Breast epithelium (tissue), 4 donors: Measurements from ENCODE around the gene RLBP1. TPM values are rescaled to one million over a fixed set of nuclear protein-coding genes. Genes with fewer than 3 reads are reported as not detected.
"Not testable (repeated sequence)": the region's sequence is repeated elsewhere in the genome, so short reads cannot be mapped to it uniquely, and the experiment has no call there.

Experiments used
- DNase-seq, 2 donors: peaks; one replicate each; pipeline ENCODE4 v3.0.0-alpha.2; 2019; ENCODE audit warnings: low spot score in 2 of 2
- H3K27ac ChIP-seq, 2 donors: fragments of 200-600 bp; sonication (generic) in 1 of 2; one replicate each; pipeline ENCODE4 v1.5.1; 2016 to 2019; ENCODE audit warnings: mild to moderate bottlenecking in 1 of 2
- H3K27me3 ChIP-seq, 2 donors: fragments of 200-600 bp; sonication (generic) in 1 of 2; one replicate each; pipeline versions ENCODE4 v1.5.1 to v1.6.0; 2017 to 2019; ENCODE audit warnings: control low read depth in 1 of 2, mild to moderate bottlenecking in 1 of 2
- H3K36me3 ChIP-seq: fragments of 200-600 bp; one replicate; pipeline ENCODE4 v1.5.1; 2019
- H3K4me1 ChIP-seq, 2 donors: fragments of 200-600 bp; sonication (generic); one replicate each; pipeline ENCODE4 v1.5.1; 2016 to 2019; ENCODE audit warnings: control low read depth in 1 of 2
- H3K4me3 ChIP-seq, 3 donors: fragments of 200-600 bp; sonication (generic); 1 replicate in 2 of 3; 2 replicates in 1 of 3; pipeline ENCODE4 v1.5.1; 2016 to 2019; ENCODE audit warnings: mild to moderate bottlenecking in 3 of 3, moderate library complexity in 2 of 3
- H3K9me3 ChIP-seq, 2 donors: fragments of 200-600 bp; sonication (generic) in 1 of 2; one replicate each; pipeline ENCODE4 v1.5.1; 2016 to 2019; ENCODE audit warnings: control low read depth in 1 of 2
- CTCF ChIP-seq, 3 donors: fragments of 450-650 bp; IDR thresholded peaks; one replicate each; pipeline ENCODE4 v1.5.1; 2016 to 2017; ENCODE audit warnings: antibody characterized with exemption in 3 of 3, mild to moderate bottlenecking in 3 of 3, moderate library complexity in 3 of 3
- POLR2A ChIP-seq: fragments of 450-650 bp; IDR thresholded peaks from one replicate; pipeline ENCODE4 v1.6.1; 2016; ENCODE audit warnings: antibody characterized with exemption, mild to moderate bottlenecking, moderate library complexity
- POLR2AphosphoS5 ChIP-seq, 3 donors: sonication (generic); formaldehyde crosslinking; IDR thresholded peaks; one replicate each; pipeline ENCODE4 v1.6.1; 2017; ENCODE audit warnings: antibody characterized with exemption in 3 of 3
- intact Hi-C: fragments of 100-400 bp; cut with DNase I; formaldehyde crosslinking; loops from one replicate; pipeline ENCODE4 v1.15.1; 2023; ENCODE audit warnings: low total_unique reads
- total RNA-seq, 3 donors: library from RNA; depleted of rRNA; stranded (reverse); fragments of >200 nt; gene quantifications; one replicate each; pipeline ENCODE4 v1.1.0, GENCODE V29; 2016

Gene RLBP1
- total RNA-seq, 3 donors from 2014 or later: not detected

GRCh38 chr15:89243046-89243690 is 21.8 kb upstream of the RLBP1 start:
- Histone ChIP-seq H3K4me3 (peak overlapping the region; percentile 60 to 81 (median 71)), H3K9me3 (no peaks in the 10 kb centered on the region), H3K27ac (peak overlapping the region; percentile 54 to 71), H3K36me3 (no peaks in the 10 kb centered on the region), H3K27me3 (no peaks in the 10 kb centered on the region), H3K4me1 (peaks cover 0 to 5% of the 10 kb centered on the region in 2 donors)
- DNase-seq: no peak
- TF ChIP-seq POLR2A: no peak
- no peak for TF ChIP-seq CTCF (IDR thresholded peaks at IDR 0.05)
- intact Hi-C loops: no loop called here

- H3K9me3 ChIP-seq, H3K27ac ChIP-seq, H3K4me1 ChIP-seq, intact Hi-C loops, H3K4me3 ChIP-seq, DNase-seq, H3K27me3 ChIP-seq, H3K36me3 ChIP-seq: not testable (repeated sequence)
Measured at GRCh38 chr15:89239883-89240810, 18.8 kb upstream of the RLBP1 start.

- Histone ChIP-seq H3K27ac (no peak overlapping the region), H3K27me3 (no peaks in the 10 kb centered on the region), H3K36me3 (no peaks in the 10 kb centered on the region), H3K9me3 (no peaks in the 10 kb centered on the region), H3K4me3 (no peak overlapping the region), H3K4me1 (no peaks in the 10 kb centered on the region)
- intact Hi-C loops: no loop called here
- DNase-seq: no peak
- TF ChIP-seq POLR2A (no peak), POLR2AphosphoS5 (IDR thresholded peaks at IDR 0.05) (no peak), CTCF (IDR thresholded peaks at IDR 0.05) (no peak)
Measured at GRCh38 chr15:89231832-89232231, 10.5 kb upstream of the RLBP1 start.

GRCh38 chr15:89230277-89230676 is 8.9 kb upstream of the RLBP1 start:
- intact Hi-C loops: no loop called here
- TF ChIP-seq POLR2A (no peak), CTCF (IDR thresholded peaks at IDR 0.05) (no peak), POLR2AphosphoS5 (IDR thresholded peaks at IDR 0.05) (no peak)

GRCh38 chr15:89227425-89227824 is 6.0 kb upstream of the RLBP1 start:
- no peak for DNase-seq
- no peaks in the 10 kb centered on the region for H3K4me1 ChIP-seq
- no peak overlapping the region for H3K4me3 ChIP-seq
- no peaks in the 10 kb centered on the region for H3K27me3 ChIP-seq
- H3K9me3 ChIP-seq: no peaks in the 10 kb centered on the region
- TF ChIP-seq CTCF (IDR thresholded peaks at IDR 0.05): no peak
- TF ChIP-seq POLR2AphosphoS5 (IDR thresholded peaks at IDR 0.05): no peak
- no peak for TF ChIP-seq POLR2A
- H3K36me3 ChIP-seq: no peaks in the 10 kb centered on the region
- H3K27ac ChIP-seq: no peak overlapping the region
- intact Hi-C loops: no loop called here

More at GRCh38 chr15:89230277-89230676, 8.9 kb upstream of the RLBP1 start:
- H3K27me3 ChIP-seq: no peaks in the 10 kb centered on the region
- no peak overlapping the region for H3K27ac ChIP-seq
- H3K4me1 ChIP-seq: no peaks in the 10 kb centered on the region
- H3K4me3 ChIP-seq: no peak overlapping the region
- H3K9me3 ChIP-seq: no peaks in the 10 kb centered on the region
- DNase-seq: no peak
- H3K36me3 ChIP-seq: no peaks in the 10 kb centered on the region
